Left lung (tissue), 10 donors: Measurements from ENCODE around the gene APBA2. TPM values are rescaled to one million over a fixed set of nuclear protein-coding genes. Genes with fewer than 3 reads are reported as not detected.
"Not testable (repeated sequence)": the region's sequence is repeated elsewhere in the genome, so short reads cannot be mapped to it uniquely, and the experiment has no call there.

Experiments
- ATAC-seq: fragments of 200-7000 bp; cut with Tn5 transposase; one replicate; pipeline ENCODE4 v1.9.1; 2020; ENCODE audit warnings: moderate library complexity
- DNase-seq, 4 donors: peaks; one replicate each; pipeline ENCODE4 v3.0.0-alpha.2; 2013 to 2020
- H3K27ac ChIP-seq, 2 donors: fragments of 200-600 bp; sonication (generic) in 1 of 2; one replicate each; pipeline versions ENCODE4 v1.5.0 to v1.8.0; 2020 to 2021
- H3K27me3 ChIP-seq, 2 donors: fragments of 200-600 bp; sonication (generic) in 1 of 2; one replicate each; pipeline versions ENCODE4 v1.5.0 to v1.8.0; 2020 to 2021
- H3K36me3 ChIP-seq, 2 donors: fragments of 200-600 bp; sonication (generic) in 1 of 2; one replicate each; pipeline versions ENCODE4 v1.5.0 to v1.8.0; 2020 to 2021
- H3K4me1 ChIP-seq, 2 donors: fragments of 200-600 bp; one replicate each; pipeline ENCODE4 v1.8.0; 2021
- H3K4me3 ChIP-seq, 2 donors: fragments of 200-600 bp; sonication (generic) in 1 of 2; one replicate each; pipeline versions ENCODE4 v1.5.0 to v1.8.0; 2020 to 2021; ENCODE audit warnings: mild to moderate bottlenecking in 1 of 2
- H3K9me3 ChIP-seq, 2 donors: fragments of 200-600 bp; sonication (generic) in 1 of 2; one replicate each; pipeline versions ENCODE4 v1.5.0 to v1.8.0; 2020 to 2021
- CTCF ChIP-seq, 2 donors: fragments of 200-600 bp; sonication (generic) in 1 of 2; IDR thresholded peaks; one replicate each; pipeline versions ENCODE4 v1.5.0 to v1.8.0; 2021; ENCODE audit warnings: antibody characterized with exemption in 2 of 2
- intact Hi-C, 2 donors: fragments of 100-400 bp; cut with DNase I; formaldehyde crosslinking; loops; one replicate each; pipeline versions ENCODE4 v1.11.2 to v1.14.2; 2022
- polyA plus RNA-seq, 6 donors: library from polyadenylated mRNA; unstranded; fragments of 120-200 nt; gene quantifications; one replicate each; pipeline ENCODE4 v1.2.1, GENCODE V29; 2013; ENCODE audit not compliant: insufficient read length in 6 of 6
- total RNA-seq, 2 donors: library from RNA; stranded (reverse); fragmentation: NEBNext Ultra II Directional; extraction: Animal tissue kit (Norgen Biotek cat#: 25700); gene quantifications; one replicate each; pipeline ENCODE4 v1.2.1, GENCODE V29; 2021
- donor health status: DM: no; HTN: yes; CAD: no.
- donor health status: DM: no; HTN: no; CAD: no.

The APBA2 gene
- total and polyA plus RNA-seq, 8 donors: 3.9 to 18.4 (median 11.1) TPM

- H3K27ac ChIP-seq: no peak overlapping the region
- no peaks in the 10 kb centered on the region for H3K4me1 ChIP-seq
- no peaks in the 10 kb centered on the region for H3K9me3 ChIP-seq
- no peaks in the 10 kb centered on the region for H3K27me3 ChIP-seq
- ATAC-seq (no peak), DNase-seq (no peak)
- no peak overlapping the region for H3K4me3 ChIP-seq
- intact Hi-C loops: no loop called here
- TF ChIP-seq CTCF (IDR thresholded peaks at IDR 0.05): no peak
- H3K36me3 ChIP-seq: no peaks in the 10 kb centered on the region
Observed at GRCh38 chr15:29043736-29044502, 158.1 kb downstream of the APBA2 start.

- Histone ChIP-seq H3K4me1 (no peaks in the 10 kb centered on the region), H3K27me3 (no peaks in the 10 kb centered on the region), H3K27ac (no peak overlapping the region), H3K36me3 (no peaks in the 10 kb centered on the region), H3K9me3 (no peaks in the 10 kb centered on the region), H3K4me3 (no peak overlapping the region)
- DNase-seq (no peak), ATAC-seq (no peak)
- no peak for TF ChIP-seq CTCF (IDR thresholded peaks at IDR 0.05)
- intact Hi-C loops: no loop called here
Observed at GRCh38 chr15:29044503-29044901, 158.7 kb downstream of the APBA2 start.

- H3K9me3 ChIP-seq, H3K4me1 ChIP-seq, H3K27me3 ChIP-seq, DNase-seq, H3K36me3 ChIP-seq, intact Hi-C loops, H3K27ac ChIP-seq, H3K4me3 ChIP-seq, ATAC-seq: not testable (repeated sequence)
Observed at GRCh38 chr15:29045161-29045560, 159.4 kb downstream of the APBA2 start.

GRCh38 chr15:29045717-29046116, 159.9 kb downstream of the APBA2 start:
- ATAC-seq (no peak), DNase-seq (no peak)
- TF ChIP-seq CTCF (IDR thresholded peaks at IDR 0.05): no peak
- no peaks in the 10 kb centered on the region for H3K36me3 ChIP-seq
- H3K27ac ChIP-seq: no peak overlapping the region
- no peaks in the 10 kb centered on the region for H3K9me3 ChIP-seq
- intact Hi-C loops: no loop called here
- H3K4me3 ChIP-seq: no peak overlapping the region
- H3K4me1 ChIP-seq: no peaks in the 10 kb centered on the region
- no peaks in the 10 kb centered on the region for H3K27me3 ChIP-seq

GRCh38 chr15:29046281-29046810, 160.6 kb downstream of the APBA2 start:
- H3K36me3 ChIP-seq: no peaks in the 10 kb centered on the region
- H3K27ac ChIP-seq: no peak overlapping the region
- H3K9me3 ChIP-seq: no peaks in the 10 kb centered on the region
- ATAC-seq: no peak
- no peak overlapping the region for H3K4me3 ChIP-seq
- H3K4me1 ChIP-seq: no peaks in the 10 kb centered on the region
- intact Hi-C loops: no loop called here
- TF ChIP-seq CTCF (IDR thresholded peaks at IDR 0.05): no peak
- no peak for DNase-seq
- H3K27me3 ChIP-seq: no peaks in the 10 kb centered on the region
